ENCODE measurements around the gene CHAF1B.
A peak's percentile ranks its signal among the peaks of the same experiment; 100 is the strongest.
"Not testable (repeated sequence)": the region's sequence is repeated elsewhere in the genome, so short reads cannot be mapped to it uniquely, and the experiment has no call there.

The CHAF1B gene

DNA sequence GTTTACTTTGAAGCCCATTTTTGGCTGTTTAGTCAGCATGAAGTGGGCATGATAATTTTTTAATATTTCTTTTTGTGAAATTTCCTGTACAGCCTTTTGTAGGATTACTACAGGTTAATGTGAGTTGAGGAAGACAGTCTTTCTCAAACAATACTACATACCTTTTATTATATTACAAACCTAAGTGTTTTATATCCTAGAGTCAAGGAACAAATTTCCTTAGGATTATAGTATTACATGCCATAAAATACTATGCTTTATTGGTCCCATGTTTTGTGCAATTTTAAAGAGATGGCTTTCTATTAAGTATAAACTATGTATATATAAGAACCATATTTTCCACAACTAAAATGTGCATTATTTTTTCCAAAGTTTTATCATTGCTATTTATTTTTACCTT lies 9.2 kb upstream of the CHAF1B start:
- peaks cover 5% of the 10 kb centered on the region for H3K4me1 ChIP-seq
- H3K36me3 ChIP-seq (replicated peaks) = peaks cover 36% of the 10 kb centered on the region
- H3K27me3 ChIP-seq (ENCODE audit: low read depth) = no peaks in the 10 kb centered on the region
- H3K4me3 ChIP-seq = no peak overlapping the region
- in situ Hi-C loops (cut with MboI; ENCODE audit: low sequenced_read_pairs) = no loop called here
- DNase-seq (ENCODE audit: low spot score in 2 of 2) = no peak
- H3K9me3 ChIP-seq = no peaks in the 10 kb centered on the region

DNA sequence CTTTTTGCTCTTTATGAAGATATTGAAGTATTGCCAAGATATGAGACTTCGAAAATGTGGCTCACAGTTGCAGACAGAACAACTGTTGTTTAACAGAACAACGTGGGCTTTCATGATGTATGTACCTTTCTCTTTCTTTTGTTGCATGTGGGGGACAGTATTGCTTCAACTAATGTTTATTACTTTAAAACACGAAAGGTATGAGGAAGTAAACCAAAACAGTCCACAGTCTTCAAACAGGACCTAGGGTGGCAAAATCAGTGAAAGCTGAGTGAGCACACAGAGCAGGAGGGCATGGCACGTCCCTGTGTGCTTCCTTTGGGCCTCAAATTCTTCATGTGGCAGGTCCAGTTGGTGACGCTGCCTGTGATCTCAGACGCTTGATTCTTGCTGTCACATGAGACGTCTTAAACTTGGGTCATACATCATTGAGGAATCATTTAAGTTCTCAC lies 7.8 kb upstream of the CHAF1B start:
- in situ Hi-C loops (cut with MboI; ENCODE audit: low sequenced_read_pairs) = no loop called here
- Histone ChIP-seq H3K9me3 (no peaks in the 10 kb centered on the region), H3K27me3 (ENCODE audit: low read depth) (no peaks in the 10 kb centered on the region), H3K4me1 (no peaks in the 10 kb centered on the region), H3K36me3 (replicated peaks) (peaks cover 26% of the 10 kb centered on the region), H3K4me3 (no peak overlapping the region)
- no peak for DNase-seq (ENCODE audit: low spot score in 2 of 2)

- no peaks in the 10 kb centered on the region for H3K4me1 ChIP-seq
- H3K4me3 ChIP-seq = no peak overlapping the region
- DNase-seq (ENCODE audit: low spot score in 2 of 2) = no peak
- H3K36me3 ChIP-seq (replicated peaks) = peaks cover 14% of the 10 kb centered on the region
- H3K9me3 ChIP-seq = no peaks in the 10 kb centered on the region
- in situ Hi-C loops (cut with MboI; ENCODE audit: low sequenced_read_pairs) = no loop called here
- no peaks in the 10 kb centered on the region for H3K27me3 ChIP-seq (ENCODE audit: low read depth)
Measured at GRCh38 chr21:36379251-36379650, 5.9 kb upstream of the CHAF1B start.

GRCh38 chr21:36381841-36382589 lies 3.2 kb upstream of the CHAF1B start:
- DNase-seq (ENCODE audit: low spot score in 2 of 2) = no peak
- H3K4me3 ChIP-seq = no peak overlapping the region
- H3K27me3 ChIP-seq (ENCODE audit: low read depth) = no peaks in the 10 kb centered on the region
- peaks cover 5% of the 10 kb centered on the region for H3K36me3 ChIP-seq (replicated peaks)
- H3K9me3 ChIP-seq = no peaks in the 10 kb centered on the region
- in situ Hi-C loops (cut with MboI; ENCODE audit: low sequenced_read_pairs) = no loop called here
- H3K4me1 ChIP-seq = peaks cover 9% of the 10 kb centered on the region

GRCh38 chr21:36382722-36383121 lies 2.5 kb upstream of the CHAF1B start:
- H3K36me3 ChIP-seq (replicated peaks); H3K9me3 ChIP-seq; DNase-seq (ENCODE audit: low spot score in 2 of 2); H3K4me3 ChIP-seq; H3K27me3 ChIP-seq (ENCODE audit: low read depth); in situ Hi-C loops (cut with MboI; ENCODE audit: low sequenced_read_pairs); H3K4me1 ChIP-seq: not testable (repeated sequence)

DNA sequence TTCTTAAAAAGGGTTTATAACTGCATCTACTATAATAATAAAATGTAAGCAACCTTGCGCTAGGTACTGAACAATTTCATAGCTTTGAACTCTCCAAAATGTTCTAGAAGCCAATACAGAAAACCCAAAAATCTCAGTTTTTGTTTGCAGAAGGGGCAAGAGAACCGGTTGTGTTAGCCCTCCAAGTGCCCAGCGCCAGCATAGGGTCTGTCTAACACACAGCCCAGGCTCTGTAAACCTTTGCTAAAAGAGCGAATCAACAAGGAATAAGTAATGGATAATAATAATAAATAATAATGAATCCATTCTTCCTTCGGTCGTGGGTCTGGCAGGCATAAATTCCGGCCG lies 333 bp upstream of the CHAF1B start:
- H3K9me3 ChIP-seq = no peaks in the 10 kb centered on the region
- peak overlapping the region; percentile 67 for H3K4me3 ChIP-seq
- H3K4me1 ChIP-seq = peaks cover 9% of the 10 kb centered on the region
- in situ Hi-C loops (cut with MboI; ENCODE audit: low sequenced_read_pairs) = no loop called here
- H3K36me3 ChIP-seq (replicated peaks) = peaks cover 18% of the 10 kb centered on the region
- H3K27me3 ChIP-seq (ENCODE audit: low read depth) = no peaks in the 10 kb centered on the region
- no peak for DNase-seq (ENCODE audit: low spot score in 2 of 2)

DNA sequence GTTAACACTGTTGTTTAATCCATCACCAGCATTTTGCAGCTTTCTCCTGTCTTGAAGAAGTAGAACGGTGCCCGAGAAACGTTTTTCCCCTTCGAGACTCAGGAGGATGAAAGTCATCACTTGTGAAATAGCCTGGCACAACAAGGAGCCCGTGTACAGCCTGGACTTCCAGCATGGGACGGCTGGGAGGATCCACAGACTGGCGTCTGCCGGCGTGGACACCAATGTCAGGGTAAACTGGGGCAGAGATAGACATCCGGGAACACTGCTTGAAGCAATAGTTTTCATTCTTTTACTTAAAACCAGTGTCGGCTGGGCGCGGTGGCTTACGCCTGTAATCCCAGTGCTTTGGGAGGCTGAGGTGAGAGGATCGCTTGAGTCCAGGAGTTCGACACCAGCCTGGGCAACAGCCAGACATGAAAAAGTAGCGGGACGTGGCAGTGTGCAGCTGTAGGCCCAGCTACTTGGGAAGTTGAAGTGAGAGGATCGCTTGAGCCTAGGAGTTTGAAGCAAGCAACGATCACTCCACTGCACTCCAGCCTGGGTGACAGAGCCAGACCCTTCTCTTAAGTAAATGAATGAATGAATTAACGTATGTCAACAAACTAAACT lies 945 bp downstream of the CHAF1B start:
- H3K36me3 ChIP-seq (replicated peaks) = peaks cover 28% of the 10 kb centered on the region
- no peaks in the 10 kb centered on the region for H3K27me3 ChIP-seq (ENCODE audit: low read depth)
- DNase-seq (ENCODE audit: low spot score in 2 of 2) = peak in 1 of 2 experiments; percentile 26
- H3K4me3 ChIP-seq = peak overlapping the region; percentile 67
- in situ Hi-C loops (cut with MboI; ENCODE audit: low sequenced_read_pairs) = no loop called here
- no peaks in the 10 kb centered on the region for H3K9me3 ChIP-seq
- peaks cover 9% of the 10 kb centered on the region for H3K4me1 ChIP-seq

GRCh38 chr21:36388096-36388495 lies 2.9 kb downstream of the CHAF1B start:
- H3K4me3 ChIP-seq = no peak overlapping the region
- peaks cover 31% of the 10 kb centered on the region for H3K36me3 ChIP-seq (replicated peaks)
- H3K27me3 ChIP-seq (ENCODE audit: low read depth) = no peaks in the 10 kb centered on the region
- peaks cover 9% of the 10 kb centered on the region for H3K4me1 ChIP-seq
- DNase-seq (ENCODE audit: low spot score in 2 of 2) = no peak
- in situ Hi-C loops (cut with MboI; ENCODE audit: low sequenced_read_pairs) = no loop called here
- no peaks in the 10 kb centered on the region for H3K9me3 ChIP-seq

DNA sequence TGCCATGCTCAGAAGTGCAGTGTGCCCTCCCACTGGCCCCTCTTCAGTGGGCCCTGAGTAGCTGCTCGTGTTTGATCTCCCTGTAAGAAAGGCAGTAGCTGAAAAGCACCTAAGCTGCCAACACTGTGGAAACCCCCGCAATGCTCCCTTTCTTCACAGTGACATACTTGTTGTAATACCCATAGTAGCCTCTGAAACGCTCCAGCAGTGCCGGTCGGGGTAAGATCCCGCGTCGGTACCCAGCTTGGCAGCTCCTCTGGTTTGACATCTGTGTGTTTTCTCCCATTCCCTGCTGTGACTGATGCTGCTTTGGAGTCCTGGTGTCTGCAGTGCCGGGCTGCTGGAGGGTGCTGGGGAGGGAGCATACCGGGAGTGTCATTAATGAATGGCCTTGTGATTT lies 3.6 kb downstream of the CHAF1B start:
- peak in 1 of 2 experiments; percentile 34 for DNase-seq (ENCODE audit: low spot score in 2 of 2)
- Histone ChIP-seq H3K9me3 (no peaks in the 10 kb centered on the region), H3K36me3 (replicated peaks) (peaks cover 35% of the 10 kb centered on the region), H3K4me1 (peaks cover 9% of the 10 kb centered on the region), H3K27me3 (ENCODE audit: low read depth) (no peaks in the 10 kb centered on the region), H3K4me3 (no peak overlapping the region)
- in situ Hi-C loops (cut with MboI; ENCODE audit: low sequenced_read_pairs) = no loop called here

GRCh38 chr21:36391649-36392048 lies 6.5 kb downstream of the CHAF1B start:
- H3K4me1 ChIP-seq; DNase-seq (ENCODE audit: low spot score in 2 of 2); H3K4me3 ChIP-seq; in situ Hi-C loops (cut with MboI; ENCODE audit: low sequenced_read_pairs); H3K27me3 ChIP-seq (ENCODE audit: low read depth); H3K9me3 ChIP-seq: not testable (repeated sequence)
- peaks cover 50% of the 10 kb centered on the region for H3K36me3 ChIP-seq (replicated peaks)

DNA sequence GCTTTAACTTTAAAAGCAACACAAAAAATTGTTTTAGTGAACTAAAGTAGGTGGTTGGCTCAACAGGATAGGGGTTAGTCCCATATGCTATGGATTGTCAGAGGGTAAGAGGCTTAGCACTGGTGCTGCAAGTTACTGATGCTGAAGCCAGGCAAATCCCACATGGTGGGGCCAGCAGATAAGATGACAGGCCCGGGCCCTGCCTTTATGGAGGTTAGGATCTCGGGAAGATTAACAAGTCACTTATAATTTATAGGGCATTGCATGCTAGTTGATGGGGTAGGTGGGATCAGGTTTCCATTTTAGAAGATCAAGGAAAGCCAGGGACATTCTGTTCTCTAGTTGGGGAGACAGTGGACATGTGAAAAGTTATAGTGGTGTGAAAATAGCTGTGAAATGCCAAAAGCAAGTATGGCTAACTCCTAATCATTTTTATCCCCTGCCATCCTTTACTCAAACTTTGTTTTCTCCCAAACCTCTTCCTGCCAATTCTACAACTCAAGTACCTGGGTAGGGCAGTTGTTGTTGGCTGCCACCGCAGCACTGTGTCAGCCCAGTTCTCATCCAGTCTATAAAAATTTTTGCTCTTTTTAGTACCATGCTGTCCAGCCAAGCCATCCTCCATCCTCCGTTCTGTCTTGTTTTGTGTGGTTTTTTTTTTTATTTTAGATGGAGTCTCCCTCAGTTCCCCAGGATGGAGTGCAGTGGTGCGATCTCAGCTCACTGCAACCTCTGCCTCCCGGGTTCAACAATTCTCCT lies 10.3 kb downstream of the CHAF1B start:
- Histone ChIP-seq H3K4me1 (no peaks in the 10 kb centered on the region), H3K9me3 (no peaks in the 10 kb centered on the region), H3K36me3 (replicated peaks) (peaks cover 61% of the 10 kb centered on the region), H3K4me3 (no peak overlapping the region), H3K27me3 (ENCODE audit: low read depth) (no peaks in the 10 kb centered on the region)
- no peak for DNase-seq (ENCODE audit: low spot score in 2 of 2)
- in situ Hi-C loops (cut with MboI; ENCODE audit: low sequenced_read_pairs) = no loop called here

- DNase-seq (ENCODE audit: low spot score in 2 of 2) = no peak
- Histone ChIP-seq H3K4me1 (no peaks in the 10 kb centered on the region), H3K9me3 (no peaks in the 10 kb centered on the region), H3K27me3 (ENCODE audit: low read depth) (no peaks in the 10 kb centered on the region), H3K4me3 (no peak overlapping the region), H3K36me3 (replicated peaks) (peaks cover 58% of the 10 kb centered on the region)
- in situ Hi-C loops (cut with MboI; ENCODE audit: low sequenced_read_pairs) = no loop called here
Measured at GRCh38 chr21:36396325-36396724, 11.1 kb downstream of the CHAF1B start.

GRCh38 chr21:36396971-36397370 lies 11.8 kb downstream of the CHAF1B start:
- H3K4me3 ChIP-seq = no peak overlapping the region
- H3K27me3 ChIP-seq (ENCODE audit: low read depth) = no peaks in the 10 kb centered on the region
- no peak for DNase-seq (ENCODE audit: low spot score in 2 of 2)
- H3K4me1 ChIP-seq = no peaks in the 10 kb centered on the region
- H3K9me3 ChIP-seq = no peaks in the 10 kb centered on the region
- in situ Hi-C loops (cut with MboI; ENCODE audit: low sequenced_read_pairs) = no loop called here
- H3K36me3 ChIP-seq (replicated peaks) = peaks cover 60% of the 10 kb centered on the region

DNA sequence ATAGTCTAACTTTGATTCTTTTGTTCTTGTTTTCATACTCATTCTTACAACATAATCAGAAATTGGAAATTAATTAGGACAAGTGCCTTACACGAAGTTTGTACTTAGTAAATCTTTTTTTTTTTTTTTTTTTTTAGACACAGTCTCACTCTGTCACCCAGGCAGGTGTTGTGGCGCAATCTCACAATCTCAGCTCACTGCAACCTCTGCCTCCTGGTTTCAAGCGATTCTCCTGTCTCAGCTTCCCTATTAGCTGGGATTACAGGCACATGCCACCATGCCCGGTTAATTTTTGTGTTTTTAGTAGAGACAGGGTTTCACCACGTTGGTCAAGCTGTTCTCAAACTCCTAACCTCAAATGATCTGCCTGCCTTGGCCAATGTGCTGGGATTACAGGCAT lies 12.4 kb downstream of the CHAF1B start:
- Histone ChIP-seq H3K36me3 (replicated peaks) (peaks cover 65% of the 10 kb centered on the region), H3K27me3 (ENCODE audit: low read depth) (no peaks in the 10 kb centered on the region), H3K4me3 (no peak overlapping the region), H3K4me1 (no peaks in the 10 kb centered on the region), H3K9me3 (no peaks in the 10 kb centered on the region)
- DNase-seq (ENCODE audit: low spot score in 2 of 2) = no peak
- in situ Hi-C loops (cut with MboI; ENCODE audit: low sequenced_read_pairs) = no loop called here

Data from HAP-1 (cell line).